Activated naive CD4-positive, alpha-beta T cell (primary cell): ENCODE measurements around the gene AVL9.
A peak's percentile ranks its signal among the peaks of the same experiment; 100 is the strongest.
"Not testable (repeated sequence)": the region's sequence is repeated elsewhere in the genome, so short reads cannot be mapped to it uniquely, and the experiment has no call there.

Experiments
- DNase-seq, 4 experiments: peaks; one replicate each; lab custom pipeline; 2025; lab: John Stamatoyannopoulos, UW

Gene AVL9

GRCh38 chr7:32495298-32496051 is at the start of gene AVL9:
Gene AVL9 (plus strand): TSS chr7:32495489. CDS start chr7:32495710, 221 bp downstream.
- peak; percentile 92 to 99 (median 96) for DNase-seq

- no peak for DNase-seq
Observed at GRCh38 chr7:32447218-32447617, 48.1 kb upstream of the AVL9 start.

- no peak for DNase-seq
Observed at GRCh38 chr7:32453341-32454011, 41.8 kb upstream of the AVL9 start.

GRCh38 chr7:32458025-32458424 is 37.3 kb upstream of the AVL9 start:
- no peak for DNase-seq

GRCh38 chr7:32459788-32460187 is 35.5 kb upstream of the AVL9 start:
- DNase-seq: no peak

GRCh38 chr7:32461484-32461883 is 33.8 kb upstream of the AVL9 start:
- no peak for DNase-seq

- DNase-seq: no peak
Observed at GRCh38 chr7:32462451-32462850, 32.8 kb upstream of the AVL9 start.

- no peak for DNase-seq
Observed at GRCh38 chr7:32462977-32463376, 32.3 kb upstream of the AVL9 start.

GRCh38 chr7:32464641-32465416 is 30.5 kb upstream of the AVL9 start:
- DNase-seq: not testable (repeated sequence)

- DNase-seq: not testable (repeated sequence)
Observed at GRCh38 chr7:32470004-32470403, 25.3 kb upstream of the AVL9 start.

GRCh38 chr7:32470871-32471270 is 24.4 kb upstream of the AVL9 start:
- DNase-seq: no peak

GRCh38 chr7:32472015-32472414 is 23.3 kb upstream of the AVL9 start:
- no peak for DNase-seq

- no peak for DNase-seq
Observed at GRCh38 chr7:32474008-32474407, 21.3 kb upstream of the AVL9 start.

GRCh38 chr7:32476816-32477648 is 18.3 kb upstream of the AVL9 start:
- no peak for DNase-seq

- DNase-seq: no peak
Observed at GRCh38 chr7:32477649-32477980, 17.7 kb upstream of the AVL9 start.

GRCh38 chr7:32479574-32480200 is 15.6 kb upstream of the AVL9 start:
- no peak for DNase-seq

GRCh38 chr7:32481176-32481575 is 14.1 kb upstream of the AVL9 start:
- no peak for DNase-seq

- DNase-seq: no peak
Observed at GRCh38 chr7:32481921-32482320, 13.4 kb upstream of the AVL9 start.

- DNase-seq: no peak
Observed at GRCh38 chr7:32489788-32490126, 5.5 kb upstream of the AVL9 start.

- DNase-seq: peak; percentile 66 to 81 (median 76)
Observed at GRCh38 chr7:32490127-32490796, 5.0 kb upstream of the AVL9 start, which contains the start of gene LSM5. Gene LSM5 (minus strand): TSS chr7:32490380. CDS start chr7:32490365, 15 bp downstream.

- no peak for DNase-seq
Observed at GRCh38 chr7:32494946-32495297, 367 bp upstream of the AVL9 start.
